ENCODE measurements around the gene LGMN. TPM values are rescaled to one million over a fixed set of nuclear protein-coding genes. Genes with fewer than 3 reads are reported as not detected.
A peak's percentile ranks its signal among the peaks of the same experiment; 100 is the strongest.

Gene LGMN
- total and polyA plus RNA-seq, 4 donors = 56.2 to 192 (median 62.4) TPM

DNA sequence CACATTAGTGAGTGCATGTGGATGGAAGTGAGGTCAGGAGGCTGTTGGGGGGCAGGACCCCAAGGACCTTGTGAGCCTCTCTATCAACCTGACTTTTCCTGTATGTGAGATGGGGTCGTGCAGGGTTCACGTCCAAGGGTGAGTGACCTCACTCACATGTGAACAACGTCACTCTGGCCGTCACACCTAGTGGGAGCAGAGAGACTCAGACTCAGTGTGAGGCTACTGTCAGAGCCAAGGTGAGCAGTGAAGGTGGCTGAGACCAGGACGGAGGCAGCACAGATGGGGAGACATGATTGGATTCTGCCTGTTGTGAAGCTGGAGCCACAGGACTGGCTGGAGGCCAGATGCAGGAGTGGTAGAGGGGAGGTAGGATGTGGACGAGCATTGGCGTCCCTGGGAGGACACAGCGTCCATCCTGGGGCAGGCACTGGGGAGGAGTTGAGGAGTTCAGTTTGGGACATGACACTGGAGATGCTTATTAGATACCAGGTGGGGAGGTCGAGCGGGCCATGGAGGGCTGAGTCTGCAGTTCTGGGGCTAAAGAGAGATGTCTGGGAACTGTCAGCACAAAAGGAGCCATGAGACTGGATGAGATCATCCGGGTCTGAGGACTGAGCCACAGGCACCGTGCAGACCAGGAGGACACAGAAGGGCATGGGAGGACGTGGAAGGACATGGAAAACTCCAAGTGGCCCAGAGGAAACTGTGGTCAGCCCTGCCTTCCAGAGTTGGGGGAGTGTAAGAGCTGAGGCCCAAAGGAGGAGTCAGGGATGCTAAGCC, 92.8 kb downstream of the LGMN start:
- Histone ChIP-seq H3K4me1 (ENCODE audit: control insufficient read depth in 4 of 4, insufficient read depth in 4 of 4, low read length in 3 of 4) (peaks cover 0 to 3% (median 0%) of the 10 kb centered on the region in 4 donors), H3K9me3 (ENCODE audit: control insufficient read depth in 4 of 4, low read length in 3 of 4) (no peaks in the 10 kb centered on the region), H3K27ac (ENCODE audit: low read depth in 1 of 2, low read length in 2 of 2) (peak overlapping the region in 1 of 2 donors; percentile 5), H3K9ac (ENCODE audit: low read depth in 1 of 2, low read length in 2 of 2) (no peak overlapping the region), H3K4me3 (ENCODE audit: low read depth in 1 of 3, low read length in 3 of 3) (no peak overlapping the region), H3K27me3 (ENCODE audit: control insufficient read depth in 4 of 4, insufficient read depth in 4 of 4, low read length in 3 of 4) (no peaks in the 10 kb centered on the region), H3K36me3 (ENCODE audit: control insufficient read depth in 4 of 4, insufficient read depth in 3 of 4, low read depth in 1 of 4, low read length in 3 of 4) (peaks cover 2 to 51% (median 2%) of the 10 kb centered on the region in 4 donors)
- DNase-seq (ENCODE audit: low spot score) = no peak
- WGBS = 80% methylated on average over 13 of the region's 13 CpGs
- TF ChIP-seq NR2F2 (IDR thresholded peaks at IDR 0.05) (peak; percentile 20), YY1 (IDR thresholded peaks at IDR 0.05) (no peak), FOXA1 (IDR thresholded peaks at IDR 0.05) (no peak), HNF4A (conservative IDR thresholded peaks at IDR 0.05) (no peak), JUND (IDR thresholded peaks at IDR 0.05) (no peak), SP1 (IDR thresholded peaks at IDR 0.05) (no peak)

DNA sequence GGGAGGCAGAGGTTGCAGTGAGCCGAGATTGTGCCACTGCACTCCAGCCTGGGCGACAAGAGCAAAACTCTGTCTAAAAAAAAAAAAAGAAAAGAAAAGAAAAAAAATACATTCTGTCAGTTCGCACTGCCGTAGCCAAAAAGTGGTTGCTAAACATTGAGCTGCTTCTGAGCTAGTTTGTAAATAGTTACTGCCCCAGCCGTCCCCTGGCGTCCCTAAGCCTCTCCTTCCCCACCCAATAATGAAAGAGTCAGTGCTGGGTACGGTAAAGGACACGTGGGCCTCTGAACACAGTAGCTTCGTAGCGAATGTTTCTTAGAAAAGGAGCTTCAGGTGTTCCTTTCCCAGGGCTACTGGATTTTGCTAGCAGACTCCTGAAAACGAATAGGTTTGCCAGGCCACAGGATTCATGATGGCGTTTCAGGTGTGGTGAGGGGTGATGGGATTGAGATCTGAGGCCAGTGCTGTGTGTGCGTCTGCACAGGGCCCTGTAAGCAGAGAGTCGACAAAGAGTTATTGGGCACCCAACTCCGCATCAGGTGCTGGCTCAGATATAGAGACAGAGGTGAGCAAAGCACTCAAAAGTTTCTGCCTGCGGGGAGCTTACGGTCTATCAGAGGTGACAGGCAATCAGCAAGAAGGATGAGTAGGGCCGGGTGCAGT, 94.1 kb downstream of the LGMN start:
- 90% methylated on average over 18 of the region's 18 CpGs for WGBS
- no peak overlapping the region for H3K27ac ChIP-seq (ENCODE audit: low read depth in 1 of 2, low read length in 2 of 2)
- H3K4me1 ChIP-seq (ENCODE audit: control insufficient read depth in 4 of 4, insufficient read depth in 4 of 4, low read length in 3 of 4) = peaks cover 0 to under 1% (median 0%) of the 10 kb centered on the region in 4 donors
- DNase-seq (ENCODE audit: low spot score) = no peak
- H3K36me3 ChIP-seq (ENCODE audit: control insufficient read depth in 4 of 4, insufficient read depth in 3 of 4, low read depth in 1 of 4, low read length in 3 of 4) = peaks cover 0 to 44% (median 4%) of the 10 kb centered on the region in 4 donors
- no peak overlapping the region for H3K4me3 ChIP-seq (ENCODE audit: low read depth in 1 of 3, low read length in 3 of 3)
- no peak for TF ChIP-seq HNF4G (IDR thresholded peaks at IDR 0.05)
- no peak for TF ChIP-seq NR2F2 (IDR thresholded peaks at IDR 0.05)
- TF ChIP-seq RAD21 (IDR thresholded peaks at IDR 0.05) = no peak
- TF ChIP-seq, protein P1, sequence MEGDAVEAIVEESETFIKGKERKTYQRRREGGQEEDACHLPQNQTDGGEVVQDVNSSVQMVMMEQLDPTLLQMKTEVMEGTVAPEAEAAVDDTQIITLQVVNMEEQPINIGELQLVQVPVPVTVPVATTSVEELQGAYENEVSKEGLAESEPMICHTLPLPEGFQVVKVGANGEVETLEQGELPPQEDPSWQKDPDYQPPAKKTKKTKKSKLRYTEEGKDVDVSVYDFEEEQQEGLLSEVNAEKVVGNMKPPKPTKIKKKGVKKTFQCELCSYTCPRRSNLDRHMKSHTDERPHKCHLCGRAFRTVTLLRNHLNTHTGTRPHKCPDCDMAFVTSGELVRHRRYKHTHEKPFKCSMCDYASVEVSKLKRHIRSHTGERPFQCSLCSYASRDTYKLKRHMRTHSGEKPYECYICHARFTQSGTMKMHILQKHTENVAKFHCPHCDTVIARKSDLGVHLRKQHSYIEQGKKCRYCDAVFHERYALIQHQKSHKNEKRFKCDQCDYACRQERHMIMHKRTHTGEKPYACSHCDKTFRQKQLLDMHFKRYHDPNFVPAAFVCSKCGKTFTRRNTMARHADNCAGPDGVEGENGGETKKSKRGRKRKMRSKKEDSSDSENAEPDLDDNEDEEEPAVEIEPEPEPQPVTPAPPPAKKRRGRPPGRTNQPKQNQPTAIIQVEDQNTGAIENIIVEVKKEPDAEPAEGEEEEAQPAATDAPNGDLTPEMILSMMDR (IDR thresholded peaks at IDR 0.05; ENCODE audit: low read depth, low read length, missing input control) = no peak
- TF ChIP-seq FOXA2 (IDR thresholded peaks at IDR 0.05) = no peak
- TF ChIP-seq EGR1 (IDR thresholded peaks at IDR 0.05; ENCODE audit: low read depth in 2 of 2) = no peak
- no peak for TF ChIP-seq GABPA (IDR thresholded peaks at IDR 0.05 in 1 of 2, conservative IDR thresholded peaks at IDR 0.05 in 1 of 2)
- TF ChIP-seq, protein P2, sequence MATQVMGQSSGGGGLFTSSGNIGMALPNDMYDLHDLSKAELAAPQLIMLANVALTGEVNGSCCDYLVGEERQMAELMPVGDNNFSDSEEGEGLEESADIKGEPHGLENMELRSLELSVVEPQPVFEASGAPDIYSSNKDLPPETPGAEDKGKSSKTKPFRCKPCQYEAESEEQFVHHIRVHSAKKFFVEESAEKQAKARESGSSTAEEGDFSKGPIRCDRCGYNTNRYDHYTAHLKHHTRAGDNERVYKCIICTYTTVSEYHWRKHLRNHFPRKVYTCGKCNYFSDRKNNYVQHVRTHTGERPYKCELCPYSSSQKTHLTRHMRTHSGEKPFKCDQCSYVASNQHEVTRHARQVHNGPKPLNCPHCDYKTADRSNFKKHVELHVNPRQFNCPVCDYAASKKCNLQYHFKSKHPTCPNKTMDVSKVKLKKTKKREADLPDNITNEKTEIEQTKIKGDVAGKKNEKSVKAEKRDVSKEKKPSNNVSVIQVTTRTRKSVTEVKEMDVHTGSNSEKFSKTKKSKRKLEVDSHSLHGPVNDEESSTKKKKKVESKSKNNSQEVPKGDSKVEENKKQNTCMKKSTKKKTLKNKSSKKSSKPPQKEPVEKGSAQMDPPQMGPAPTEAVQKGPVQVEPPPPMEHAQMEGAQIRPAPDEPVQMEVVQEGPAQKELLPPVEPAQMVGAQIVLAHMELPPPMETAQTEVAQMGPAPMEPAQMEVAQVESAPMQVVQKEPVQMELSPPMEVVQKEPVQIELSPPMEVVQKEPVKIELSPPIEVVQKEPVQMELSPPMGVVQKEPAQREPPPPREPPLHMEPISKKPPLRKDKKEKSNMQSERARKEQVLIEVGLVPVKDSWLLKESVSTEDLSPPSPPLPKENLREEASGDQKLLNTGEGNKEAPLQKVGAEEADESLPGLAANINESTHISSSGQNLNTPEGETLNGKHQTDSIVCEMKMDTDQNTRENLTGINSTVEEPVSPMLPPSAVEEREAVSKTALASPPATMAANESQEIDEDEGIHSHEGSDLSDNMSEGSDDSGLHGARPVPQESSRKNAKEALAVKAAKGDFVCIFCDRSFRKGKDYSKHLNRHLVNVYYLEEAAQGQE (IDR thresholded peaks at IDR 0.05) = no peak
- no peak for TF ChIP-seq JUND (IDR thresholded peaks at IDR 0.05)
- H3K9ac ChIP-seq (ENCODE audit: low read depth in 1 of 2, low read length in 2 of 2) = no peak overlapping the region
- no peaks in the 10 kb centered on the region for H3K27me3 ChIP-seq (ENCODE audit: control insufficient read depth in 4 of 4, insufficient read depth in 4 of 4, low read length in 3 of 4)
- no peaks in the 10 kb centered on the region for H3K9me3 ChIP-seq (ENCODE audit: control insufficient read depth in 4 of 4, low read length in 3 of 4)

Other genes starting within 250 kb of the LGMN start
- gene RIN3, start 234.8 kb downstream of the LGMN start, total RNA-seq = 10 to 100 TPM in 1 of 2 donors, 1 to 10 TPM in 1; 6.8 to 15.6 TPM
- 10 to 100 TPM in 1 of 2 donors, 1 to 10 TPM in 1; 5.0 to 11.1 TPM for gene RIN3, start 234.8 kb downstream of the LGMN start, polyA plus RNA-seq
- gene GOLGA5, start 45.7 kb upstream of the LGMN start, total RNA-seq = 10 to 100 TPM; 19.2 to 39.9 TPM
- 10 to 100 TPM; 24.6 to 31.9 TPM for gene GOLGA5, start 45.7 kb upstream of the LGMN start, polyA plus RNA-seq
- not detected for gene CHGA, start 174.5 kb upstream of the LGMN start, total RNA-seq
- under 1 TPM in 1 of 2 donors, not detected in 1; 0.05 TPM for gene CHGA, start 174.5 kb upstream of the LGMN start, polyA plus RNA-seq